Osteocyte (in vitro differentiated cells): ENCODE measurements around the gene HOXB8. TPM values are rescaled to one million over a fixed set of nuclear protein-coding genes. Genes with fewer than 3 reads are reported as not detected.

ENCODE experiments used
- DNase-seq: peaks from one replicate; pipeline ENCODE4 v3.0.0; 2021; ENCODE audit warnings: mixed read lengths; ENCODE audit not compliant: unreplicated experiment; ENCODE audit errors: extremely low spot score
- H3K27ac Mint-ChIP-seq: one replicate; pipeline ENCODE4 v1.8.0; 2021; ENCODE audit warnings: mild to moderate bottlenecking, mixed read lengths; ENCODE audit not compliant: unreplicated experiment
- H3K27me3 Mint-ChIP-seq: one replicate; pipeline ENCODE4 v1.8.0; 2021; ENCODE audit warnings: mixed read lengths; ENCODE audit not compliant: unreplicated experiment
- H3K36me3 Mint-ChIP-seq: one replicate; pipeline ENCODE4 v1.8.0; 2021; ENCODE audit warnings: mixed read lengths; ENCODE audit not compliant: unreplicated experiment
- H3K4me1 Mint-ChIP-seq: one replicate; pipeline ENCODE4 v1.8.0; 2021; ENCODE audit warnings: mixed read lengths; ENCODE audit not compliant: unreplicated experiment
- H3K4me3 Mint-ChIP-seq: one replicate; pipeline ENCODE4 v1.8.0; 2021; ENCODE audit warnings: mild to moderate bottlenecking, moderate library complexity, mixed read lengths; ENCODE audit not compliant: unreplicated experiment
- H3K9me3 Mint-ChIP-seq: one replicate; pipeline ENCODE4 v1.8.0; 2021; ENCODE audit warnings: mixed read lengths; ENCODE audit not compliant: unreplicated experiment
- CTCF ChIP-seq: fragments of 200-600 bp; sonication (generic); IDR thresholded peaks from 2 replicates; pipeline ENCODE4 v1.5.0; 2021; ENCODE audit warnings: antibody characterized with exemption, mild to moderate bottlenecking, moderate library complexity
- total RNA-seq: library from RNA; stranded (reverse); gene quantifications from 2 replicates; pipeline ENCODE4 v1.2.1, GENCODE V29; 2021

HOXB8 gene
- total RNA-seq, 1 donor from 2014 or later, result not detected

DNA sequence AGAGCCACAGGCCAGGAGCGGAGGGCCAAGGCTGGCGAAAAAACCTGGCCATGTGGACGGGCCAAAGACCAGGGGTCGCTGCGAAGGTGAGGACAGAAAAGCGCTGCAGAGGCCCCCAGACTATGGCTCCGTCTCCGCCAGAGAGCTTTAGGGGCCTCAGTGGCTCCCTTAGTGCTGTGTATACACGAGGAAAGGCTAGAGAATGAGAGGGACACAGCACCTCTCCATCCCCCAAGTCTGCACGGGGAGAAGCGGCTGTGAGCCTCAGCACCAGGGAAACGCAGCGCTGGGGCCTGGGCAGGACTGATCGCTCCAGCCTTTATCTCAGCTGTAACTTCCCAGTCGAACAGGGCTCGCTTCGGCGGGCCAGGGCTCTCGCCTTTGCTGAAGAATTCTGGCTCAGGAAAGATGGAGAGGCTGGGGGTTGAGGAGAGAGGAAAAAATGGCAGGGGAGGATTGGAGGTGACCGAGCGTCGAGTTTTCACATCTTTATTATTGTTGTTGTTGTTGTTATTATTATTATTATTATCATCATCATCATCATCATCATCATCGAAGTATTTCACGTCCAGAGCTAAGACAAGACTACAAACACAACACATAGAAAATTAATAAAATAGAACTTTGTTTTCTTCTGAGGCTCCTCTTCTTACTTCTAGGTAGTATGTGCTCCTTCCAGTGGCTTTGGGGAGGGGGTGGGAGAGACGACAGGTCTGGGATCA, 19.7 kb downstream of the HOXB8 start:
- no peak overlapping the region for H3K27ac Mint-ChIP-seq
- no peak overlapping the region for H3K4me3 Mint-ChIP-seq
- no peaks in the 10 kb centered on the region for H3K9me3 Mint-ChIP-seq
- peaks cover 97% of the 10 kb centered on the region for H3K27me3 Mint-ChIP-seq
- H3K4me1 Mint-ChIP-seq, result peaks cover 11% of the 10 kb centered on the region
- no peak for DNase-seq
- H3K36me3 Mint-ChIP-seq, result no peaks in the 10 kb centered on the region
- TF ChIP-seq CTCF, result no peak

GRCh38 chr17:48594538-48595277, 20.4 kb downstream of the HOXB8 start:
- no peak overlapping the region for H3K27ac Mint-ChIP-seq
- H3K9me3 Mint-ChIP-seq, result no peaks in the 10 kb centered on the region
- H3K27me3 Mint-ChIP-seq, result peaks cover 97% of the 10 kb centered on the region
- no peak for DNase-seq
- no peaks in the 10 kb centered on the region for H3K36me3 Mint-ChIP-seq
- no peak for TF ChIP-seq CTCF
- H3K4me3 Mint-ChIP-seq, result no peak overlapping the region
- H3K4me1 Mint-ChIP-seq, result peaks cover 13% of the 10 kb centered on the region

DNA sequence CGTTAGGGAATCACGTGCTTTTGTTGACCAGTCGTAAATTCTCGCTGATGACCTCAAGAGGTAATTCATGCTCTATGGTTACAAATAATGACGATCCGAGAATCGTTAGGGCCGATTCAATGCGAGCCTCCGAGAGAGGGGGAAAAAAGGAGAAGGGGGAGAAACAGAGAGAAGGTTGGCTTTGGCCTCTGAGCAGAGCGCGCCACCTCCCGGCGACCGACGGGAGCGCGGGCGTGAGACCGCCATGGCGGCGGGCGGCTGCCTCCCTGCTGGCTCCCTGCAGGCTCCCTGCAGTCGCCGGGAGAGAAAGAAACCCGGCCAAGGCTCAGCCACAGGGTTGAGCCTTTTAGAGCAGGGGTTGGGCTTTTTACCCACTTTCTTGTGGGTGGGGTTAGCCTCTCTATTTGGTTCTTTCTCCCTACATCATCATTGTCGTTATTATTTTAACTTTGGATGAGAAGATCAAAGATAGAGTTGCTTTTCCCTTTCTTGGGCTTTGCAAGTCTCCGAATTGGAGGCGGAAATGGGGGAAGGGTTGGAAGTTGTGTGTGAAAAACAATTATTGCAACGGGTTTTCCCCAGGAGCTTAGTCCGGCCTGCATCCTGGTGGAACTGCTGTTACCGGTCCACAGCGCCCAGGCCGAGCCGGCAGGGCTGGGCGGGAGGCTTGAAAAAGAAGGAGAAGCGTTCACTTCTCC, 21.1 kb downstream of the HOXB8 start:
- no peak overlapping the region for H3K27ac Mint-ChIP-seq

GRCh38 chr17:48593126-48593829, 21.8 kb downstream of the HOXB8 start, which contains the start of gene HOXB5:
TSS of gene HOXB5 (minus strand) at chr17:48593779. CDS start at chr17:48593682, 97 bp downstream.
- no peak for DNase-seq
- TF ChIP-seq CTCF, result no peak
- Mint-ChIP-seq H3K4me1 (peaks cover 13% of the 10 kb centered on the region), H3K27ac (no peak within 1 kb of the TSS), H3K9me3 (no peaks in the 10 kb centered on the region), H3K27me3 (peaks cover 97% of the 10 kb centered on the region), H3K36me3 (no peaks in the 10 kb centered on the region), H3K4me3 (no peak within 1 kb of the TSS)

More for the DNA sequence above, 21.1 kb downstream of the HOXB8 start:
- TF ChIP-seq CTCF, result peak; percentile 69
- Mint-ChIP-seq H3K36me3 (no peaks in the 10 kb centered on the region), H3K4me1 (peaks cover 13% of the 10 kb centered on the region), H3K27me3 (peaks cover 97% of the 10 kb centered on the region), H3K9me3 (no peaks in the 10 kb centered on the region), H3K4me3 (no peak overlapping the region)
- no peak for DNase-seq
